HG03575 (cell line): ENCODE results near the gene PBX3.

Experiments used
- ATAC-seq: cut with Tn5 transposase; IDR thresholded peaks from one replicate; pipeline ENCODE4 v1.9.1; 2021; ENCODE audit not compliant: unreplicated experiment, insufficient number of reproducible peaks, low FRiP score; ENCODE audit errors: extremely low read depth

The PBX3 gene

DNA sequence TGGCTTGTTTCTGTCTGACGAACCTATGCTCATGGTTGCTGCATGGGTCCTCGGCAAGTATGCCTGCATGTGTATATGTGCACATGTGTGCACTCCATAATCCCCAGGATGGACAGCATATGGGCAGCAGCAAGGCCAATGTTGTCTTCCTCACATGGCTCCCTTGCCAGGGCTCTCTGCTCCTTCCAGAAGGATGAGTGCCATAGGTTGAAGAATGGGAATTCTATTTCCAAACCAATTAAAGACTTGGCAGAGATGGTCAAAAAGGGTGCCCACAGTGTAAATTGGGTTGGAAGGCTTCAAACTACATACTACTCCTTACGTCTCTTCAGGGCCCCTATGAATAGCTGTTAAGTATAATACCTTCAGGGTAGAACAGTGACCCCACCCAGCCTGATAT, 212.1 kb downstream of the PBX3 start:
- no peak for ATAC-seq

DNA sequence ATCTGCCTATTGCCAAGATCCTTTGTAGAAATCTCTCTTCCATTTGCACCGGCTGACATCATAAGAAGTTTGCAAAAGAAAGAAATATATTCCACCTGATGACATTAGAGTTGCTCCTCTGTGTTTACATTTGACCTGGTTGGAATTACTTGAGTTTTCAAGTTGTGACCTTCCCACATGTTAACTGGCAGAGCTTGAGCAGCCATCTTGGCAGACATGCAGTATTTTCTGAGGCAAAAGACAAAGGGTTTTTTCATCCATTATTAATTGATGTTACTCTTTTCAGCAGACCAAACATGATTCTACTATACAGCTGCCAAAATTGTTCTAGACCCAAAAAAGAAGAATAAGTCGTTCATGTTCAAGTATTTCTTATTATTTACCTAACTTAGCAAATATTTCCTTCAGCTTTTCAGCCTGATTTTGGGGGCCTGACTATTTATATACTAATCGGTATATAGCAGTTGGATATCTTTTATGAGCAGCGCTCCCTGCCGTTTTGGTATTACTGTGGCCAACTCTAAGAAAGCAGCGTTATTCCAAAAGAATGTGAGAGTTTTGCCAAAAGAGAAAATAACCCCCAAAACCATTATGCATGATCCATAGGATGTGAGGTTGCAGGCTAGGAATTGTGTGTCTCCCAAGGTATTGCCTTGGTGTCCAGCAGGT, 212.9 kb downstream of the PBX3 start:
- ATAC-seq = no peak

DNA sequence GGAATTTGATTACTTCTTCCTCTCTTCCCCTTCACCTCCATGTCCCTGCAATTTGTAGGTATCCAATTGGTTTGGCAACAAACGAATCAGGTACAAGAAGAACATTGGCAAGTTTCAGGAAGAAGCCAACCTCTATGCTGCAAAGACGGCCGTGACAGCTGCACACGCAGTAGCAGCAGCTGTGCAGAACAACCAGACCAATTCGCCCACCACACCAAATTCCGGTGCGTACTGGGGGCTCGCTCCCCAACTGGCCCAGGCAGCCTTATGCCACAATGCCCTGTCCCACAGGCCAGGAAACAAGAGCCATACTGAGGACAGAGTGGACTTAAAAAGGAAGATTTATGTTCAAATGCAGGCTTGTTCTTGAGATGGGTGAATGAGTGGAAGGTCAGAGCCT, 213.5 kb downstream of the PBX3 start:
- ATAC-seq = no peak

DNA sequence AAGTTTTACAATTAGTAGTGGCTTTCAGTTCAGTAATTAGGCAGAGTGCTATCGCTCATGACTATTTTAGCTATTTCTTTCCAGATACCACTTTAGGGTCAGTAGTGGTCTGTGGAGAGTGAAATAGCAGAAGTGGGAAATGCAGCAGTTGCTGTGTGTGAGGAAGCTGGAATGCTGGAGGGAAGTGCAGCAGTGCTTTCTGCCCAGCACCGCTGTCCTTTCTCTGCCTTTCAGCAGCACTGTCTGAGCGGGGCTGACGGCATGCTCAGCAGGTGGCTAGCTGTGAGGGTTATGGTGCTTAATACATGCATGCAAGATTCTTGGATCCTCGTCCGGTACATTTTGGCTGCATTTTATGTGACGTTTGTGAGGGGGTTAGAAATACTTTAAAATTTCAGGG, 213.9 kb downstream of the PBX3 start:
- ATAC-seq = no peak

GRCh38 chr9:125963932-125964331, 216.8 kb downstream of the PBX3 start:
- ATAC-seq = no peak

DNA sequence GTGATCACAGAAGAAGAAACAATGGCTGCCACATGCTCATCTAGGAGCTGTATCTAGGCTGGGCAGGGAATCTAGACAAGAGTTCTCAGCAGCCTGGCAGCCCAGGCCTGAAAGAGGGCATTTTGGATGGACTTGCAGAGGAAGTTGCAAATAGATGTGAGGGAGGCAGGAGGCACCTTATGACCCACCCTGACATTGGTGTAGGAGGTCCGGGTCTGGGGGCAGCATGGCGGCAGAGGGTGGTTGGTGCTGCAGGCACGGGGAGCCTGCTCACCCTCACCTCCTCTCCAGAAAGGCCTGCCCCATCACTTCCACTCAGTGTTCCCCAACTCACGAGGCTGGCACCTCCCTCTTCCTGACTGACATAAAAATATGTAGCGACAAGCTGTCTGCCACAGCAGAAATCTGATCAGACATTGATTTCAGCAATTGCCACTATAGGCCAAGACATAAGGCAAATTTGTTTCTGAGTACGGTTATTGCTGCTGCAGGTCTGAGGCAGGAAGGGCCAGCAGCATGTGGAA, 217.6 kb downstream of the PBX3 start:
- ATAC-seq = no peak

DNA sequence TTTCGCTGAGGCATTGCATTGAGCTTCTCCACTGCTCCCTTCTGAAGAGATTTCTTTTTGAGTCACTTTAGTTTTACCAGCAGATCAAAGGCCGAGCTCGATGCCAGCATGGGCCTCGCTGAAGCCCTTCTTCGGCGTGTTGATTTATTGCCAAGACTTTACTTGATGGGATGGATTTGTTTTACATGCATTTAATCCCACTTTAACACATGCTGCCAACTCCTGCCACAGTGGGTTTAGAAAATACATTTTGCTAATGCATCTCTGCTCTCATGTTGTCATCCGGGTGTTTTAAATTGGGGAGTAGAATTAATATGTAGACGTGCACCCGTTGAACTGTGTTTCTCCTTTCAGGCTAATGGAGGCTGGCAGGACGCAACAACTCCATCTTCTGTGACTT, 218.3 kb downstream of the PBX3 start:
- ATAC-seq = no peak

- no peak for ATAC-seq
Observed at GRCh38 chr9:125966466-125966865, 219.3 kb downstream of the PBX3 start.

GRCh38 chr9:125966959-125967711, 220.0 kb downstream of the PBX3 start:
- ATAC-seq = no peak

GRCh38 chr9:125968714-125969374, 221.7 kb downstream of the PBX3 start:
- no peak for ATAC-seq

DNA sequence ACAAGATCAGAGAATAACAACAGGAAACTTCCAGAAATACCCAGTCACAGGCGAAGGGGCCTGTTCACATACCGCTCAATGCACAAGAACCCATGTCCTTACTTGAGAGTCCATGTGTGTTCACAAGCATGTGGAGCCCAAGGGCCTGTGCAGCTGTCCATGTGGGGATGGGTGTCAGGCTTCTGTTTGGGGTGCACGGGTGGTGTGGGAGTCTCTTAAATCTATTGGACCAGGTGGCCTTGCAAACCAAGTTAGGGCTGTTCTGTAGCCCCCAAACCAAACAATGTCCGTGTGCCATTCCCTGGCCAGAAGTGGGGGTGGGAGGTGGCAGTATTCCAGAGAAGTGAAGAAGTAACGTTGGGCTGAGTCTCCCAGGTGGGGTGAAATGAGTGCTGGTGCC, 222.3 kb downstream of the PBX3 start:
- no peak for ATAC-seq

DNA sequence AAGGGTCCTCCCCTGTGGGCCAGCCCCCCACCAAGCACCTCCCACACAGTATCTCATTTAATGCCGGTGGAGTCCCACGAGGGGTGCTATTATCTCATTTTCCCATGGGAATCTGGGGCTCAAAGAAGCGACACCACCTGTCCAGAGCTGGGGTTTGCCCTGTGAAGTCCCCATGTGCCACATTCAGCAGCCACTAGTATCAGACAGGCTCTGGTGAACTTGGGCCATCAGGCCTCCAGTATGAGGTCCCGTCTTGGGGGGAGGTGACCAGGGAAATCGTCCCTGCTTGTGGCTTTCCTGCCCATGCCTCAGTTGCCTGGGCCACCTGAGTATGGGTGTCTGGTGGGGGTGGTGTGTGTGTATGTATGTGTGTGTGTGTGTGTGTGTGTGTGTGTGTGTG, 222.7 kb downstream of the PBX3 start:
- ATAC-seq = no peak

- no peak for ATAC-seq
Observed at GRCh38 chr9:125970340-125970739, 223.2 kb downstream of the PBX3 start.

DNA sequence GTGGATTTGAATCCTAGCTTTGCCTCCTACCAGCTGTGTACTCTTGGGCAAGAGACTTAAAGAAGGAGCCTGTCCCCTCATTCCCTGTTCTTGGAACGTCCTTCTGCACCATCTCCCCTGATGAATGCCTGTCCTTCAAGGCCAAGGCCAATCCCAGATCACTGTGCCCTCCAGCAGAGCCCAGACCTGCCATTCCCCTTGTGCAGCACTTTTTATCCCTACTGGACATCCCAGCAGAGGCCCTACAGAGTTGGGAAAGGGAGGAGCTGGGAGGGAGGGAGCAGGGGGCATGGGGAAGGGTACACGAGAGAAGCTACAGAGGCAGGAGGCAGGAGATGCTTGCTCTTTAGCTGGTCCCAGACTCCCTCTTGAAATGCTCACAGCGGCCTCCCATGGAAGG, 223.9 kb downstream of the PBX3 start:
- ATAC-seq = no peak

DNA sequence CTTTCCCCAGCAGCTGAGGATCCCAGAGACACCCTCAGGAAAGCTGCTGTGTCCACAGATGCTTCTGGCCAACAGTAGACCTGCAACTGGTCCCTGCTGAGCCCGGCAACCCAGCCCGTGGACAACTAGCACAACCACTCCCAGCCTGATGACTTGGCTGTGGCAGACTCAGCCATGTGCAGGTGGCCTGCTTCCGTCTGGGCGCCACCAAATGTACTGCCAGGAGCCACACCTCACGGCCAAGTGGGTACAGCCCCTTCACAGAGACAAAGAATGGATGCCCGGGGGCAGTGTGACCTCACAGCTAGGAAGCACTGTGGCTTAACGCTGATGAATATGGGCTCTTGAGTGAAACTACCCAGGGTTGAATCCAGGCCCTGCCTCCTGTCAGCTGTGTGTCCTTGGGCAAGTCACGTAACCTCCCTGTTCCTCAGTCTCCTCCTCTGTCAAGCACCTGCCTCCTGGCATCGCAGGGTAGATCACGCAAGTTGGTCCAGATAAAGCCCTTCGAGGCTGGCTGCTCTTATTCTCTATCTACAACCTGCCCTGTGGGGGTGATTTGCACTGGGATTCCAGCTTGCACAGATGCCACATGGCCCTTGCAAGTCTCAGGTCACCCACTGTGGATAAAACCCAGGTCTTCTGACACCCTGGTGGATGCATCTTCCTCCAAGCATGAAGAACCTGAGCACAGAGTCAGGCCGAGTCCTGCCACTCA, 225.0 kb downstream of the PBX3 start:
- no peak for ATAC-seq

- ATAC-seq = no peak
Observed at GRCh38 chr9:125973547-125973946, 226.4 kb downstream of the PBX3 start.

- ATAC-seq = no peak
Observed at GRCh38 chr9:125974705-125975104, 227.5 kb downstream of the PBX3 start.

GRCh38 chr9:125977223-125977622, 230.1 kb downstream of the PBX3 start:
- ATAC-seq = no peak

GRCh38 chr9:125979383-125979782, 232.2 kb downstream of the PBX3 start:
- no peak for ATAC-seq
